Tibial nerve (tissue), 4 donors: ENCODE measurements around the gene RAB1B. TPM values are rescaled to one million over a fixed set of nuclear protein-coding genes. Genes with fewer than 3 reads are reported as not detected.

Experiments
- DNase-seq, 2 donors: peaks; one replicate each; pipeline ENCODE4 v3.0.0-alpha.2; 2019; ENCODE audit warnings: low spot score in 2 of 2
- H3K27ac ChIP-seq, 4 donors: fragments of 200-600 bp; sonication (generic) in 3 of 4; one replicate each; pipeline ENCODE4 v1.5.1; 2017 to 2019; ENCODE audit warnings: mild to moderate bottlenecking in 1 of 4
- H3K27me3 ChIP-seq, 2 donors: fragments of 200-600 bp; sonication (generic) in 1 of 2; one replicate each; pipeline versions ENCODE4 v1.5.1 to v1.6.0; 2017 to 2019
- H3K36me3 ChIP-seq, 3 donors: fragments of 200-600 bp; sonication (generic); one replicate each; pipeline ENCODE4 v1.5.1; 2018 to 2019
- H3K4me1 ChIP-seq, 4 donors: fragments of 200-600 bp; sonication (generic) in 3 of 4; one replicate each; pipeline ENCODE4 v1.5.1; 2017 to 2019
- H3K4me3 ChIP-seq, 4 donors: fragments of 200-600 bp; sonication (generic) in 3 of 4; one replicate each; pipeline ENCODE4 v1.5.1; 2017 to 2019; ENCODE audit warnings: mild to moderate bottlenecking in 1 of 4, moderate library complexity in 1 of 4
- H3K9me3 ChIP-seq, 4 donors: fragments of 200-600 bp; sonication (generic) in 3 of 4; one replicate each; pipeline ENCODE4 v1.5.1; 2017 to 2019
- EP300 ChIP-seq, 2 donors: sonication (generic); formaldehyde crosslinking; IDR thresholded peaks; one replicate each; pipeline ENCODE4 v1.6.1; 2017; ENCODE audit warnings: antibody characterized with exemption in 2 of 2, mild to moderate bottlenecking in 1 of 2
- POLR2A ChIP-seq, 2 donors: fragments of 450-650 bp; IDR thresholded peaks; one replicate each; pipeline ENCODE4 v1.6.1; 2017; ENCODE audit warnings: antibody characterized with exemption in 2 of 2, mild to moderate bottlenecking in 2 of 2, moderate library complexity in 2 of 2
- WGBS, 2 donors: methylation state at CpG; one replicate each; pipeline ENCODE4 v1.1.5; 2018; 5-methylcytosine and 5-hydroxymethylcytosine counted together
- total RNA-seq, 4 donors: library from RNA; depleted of rRNA; stranded (reverse); fragments of >200 nt; gene quantifications; one replicate each; pipeline ENCODE4 v1.1.0, GENCODE V29; 2016
- TF ChIP-seq, protein P1 (sequence below), 5 experiments: fragments of 200-600 bp in 3 of 5; fragments of 450-650 bp in 2 of 5; sonication (generic) in 3 of 5; IDR thresholded peaks; one replicate each; pipeline ENCODE4 v1.5.1; 2016 to 2019; ENCODE audit warnings: antibody characterized with exemption in 5 of 5, mild to moderate bottlenecking in 3 of 5, moderate library complexity in 2 of 5

Gene RAB1B
- total RNA-seq, 4 donors from 2014 or later: 76.3 to 144 (median 96.8) TPM

DNA sequence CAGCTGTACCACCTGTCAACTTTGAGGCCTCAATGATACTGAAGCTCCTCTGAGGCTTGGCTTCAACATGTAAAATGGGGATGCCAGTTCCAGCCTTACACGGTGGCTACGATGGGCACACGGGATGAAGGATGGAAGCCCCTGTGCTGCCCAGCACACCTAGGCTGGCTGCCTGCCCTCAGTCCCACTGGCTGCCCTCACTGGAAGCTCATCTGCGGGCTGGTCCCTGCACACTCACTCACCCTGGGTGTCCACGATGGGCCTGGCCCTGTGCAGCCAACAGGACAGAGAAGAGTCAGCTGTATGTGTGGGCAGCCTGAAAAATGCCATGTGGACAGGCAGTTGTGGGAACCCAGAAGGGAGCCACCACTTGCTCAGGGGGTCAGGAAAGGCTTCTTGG lies 18.3 kb downstream of the RAB1B start:
- Histone ChIP-seq H3K9me3 (no peaks in the 10 kb centered on the region), H3K4me3 (no peak overlapping the region), H3K4me1 (peaks cover 0 to 66% (median 26%) of the 10 kb centered on the region in 4 donors), H3K27ac (no peak overlapping the region), H3K36me3 (peaks cover 0 to 33% (median 0%) of the 10 kb centered on the region in 3 donors), H3K27me3 (peaks cover 0 to 8% of the 10 kb centered on the region in 2 donors)
- DNase-seq: no peak
- WGBS, 2 donors: 67 to 87% methylated on average over 5 of the region's 5 CpGs
- TF ChIP-seq EP300 (IDR thresholded peaks at IDR 0.05) (no peak), POLR2A (IDR thresholded peaks at IDR 0.05) (no peak)
- TF ChIP-seq, protein P1, sequence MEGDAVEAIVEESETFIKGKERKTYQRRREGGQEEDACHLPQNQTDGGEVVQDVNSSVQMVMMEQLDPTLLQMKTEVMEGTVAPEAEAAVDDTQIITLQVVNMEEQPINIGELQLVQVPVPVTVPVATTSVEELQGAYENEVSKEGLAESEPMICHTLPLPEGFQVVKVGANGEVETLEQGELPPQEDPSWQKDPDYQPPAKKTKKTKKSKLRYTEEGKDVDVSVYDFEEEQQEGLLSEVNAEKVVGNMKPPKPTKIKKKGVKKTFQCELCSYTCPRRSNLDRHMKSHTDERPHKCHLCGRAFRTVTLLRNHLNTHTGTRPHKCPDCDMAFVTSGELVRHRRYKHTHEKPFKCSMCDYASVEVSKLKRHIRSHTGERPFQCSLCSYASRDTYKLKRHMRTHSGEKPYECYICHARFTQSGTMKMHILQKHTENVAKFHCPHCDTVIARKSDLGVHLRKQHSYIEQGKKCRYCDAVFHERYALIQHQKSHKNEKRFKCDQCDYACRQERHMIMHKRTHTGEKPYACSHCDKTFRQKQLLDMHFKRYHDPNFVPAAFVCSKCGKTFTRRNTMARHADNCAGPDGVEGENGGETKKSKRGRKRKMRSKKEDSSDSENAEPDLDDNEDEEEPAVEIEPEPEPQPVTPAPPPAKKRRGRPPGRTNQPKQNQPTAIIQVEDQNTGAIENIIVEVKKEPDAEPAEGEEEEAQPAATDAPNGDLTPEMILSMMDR (IDR thresholded peaks at IDR 0.05): no peak

DNA sequence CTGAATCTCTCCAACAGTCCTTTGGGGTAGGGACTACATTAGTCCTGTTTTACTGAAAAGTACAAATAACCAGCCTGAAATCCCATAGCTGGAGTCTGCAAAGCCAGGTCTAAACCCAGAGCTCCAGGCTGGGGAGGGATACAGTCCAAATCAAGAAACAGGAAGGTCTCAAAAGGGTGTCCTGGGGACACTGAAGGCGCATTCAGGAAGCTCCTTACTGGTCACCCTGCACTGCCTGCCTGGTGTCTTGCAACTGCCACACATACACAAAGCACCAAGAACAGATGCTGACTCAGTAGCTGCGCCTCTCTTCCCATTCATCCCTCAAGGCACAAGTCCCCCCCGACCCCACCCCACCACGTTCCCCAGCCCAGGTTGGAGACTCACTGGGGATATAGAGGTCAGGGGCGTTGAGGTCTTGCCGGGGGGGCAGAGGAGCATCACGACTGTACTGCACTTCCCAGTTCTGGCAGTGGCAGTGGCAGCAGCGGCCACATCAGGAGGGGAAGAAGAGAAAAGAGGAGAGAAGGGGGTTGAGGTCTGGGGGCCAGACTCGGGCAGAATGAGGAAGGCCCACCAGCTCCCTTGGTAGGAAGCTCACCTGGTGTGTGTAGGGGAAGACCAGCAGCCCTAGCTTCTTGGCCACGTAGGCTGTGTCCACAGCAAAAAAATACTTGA lies 18.9 kb downstream of the RAB1B start:
- peaks cover 0 to 68% (median 27%) of the 10 kb centered on the region in 4 donors for H3K4me1 ChIP-seq
- H3K4me3 ChIP-seq: peak overlapping the region in 1 of 4 donors; percentile 79
- peaks cover 0 to 33% (median 0%) of the 10 kb centered on the region in 3 donors for H3K36me3 ChIP-seq
- H3K27me3 ChIP-seq: peaks cover 0 to 15% of the 10 kb centered on the region in 2 donors
- 55 to 56% methylated on average over 9 to 10 of the region's 10 CpGs for WGBS, 2 donors
- DNase-seq: no peak
- peak overlapping the region in 1 of 4 donors; percentile 95 for H3K27ac ChIP-seq
- TF ChIP-seq EP300 (IDR thresholded peaks at IDR 0.05): no peak
- no peaks in the 10 kb centered on the region for H3K9me3 ChIP-seq

- Histone ChIP-seq H3K27ac (peak overlapping the region; percentile 90 to 97 (median 96)), H3K4me1 (peaks cover 0 to 63% (median 25%) of the 10 kb centered on the region in 4 donors), H3K9me3 (no peaks in the 10 kb centered on the region), H3K27me3 (peaks cover 0 to 22% of the 10 kb centered on the region in 2 donors), H3K4me3 (peak overlapping the region; percentile 65 to 88 (median 83)), H3K36me3 (peaks cover 0 to 33% (median 0%) of the 10 kb centered on the region in 3 donors)
- WGBS, 2 donors: 31 to 36% methylated on average over 20 of the region's 20 CpGs
- TF ChIP-seq, protein P1 (IDR thresholded peaks at IDR 0.05): no peak
- no peak for TF ChIP-seq POLR2A (IDR thresholded peaks at IDR 0.05)
- TF ChIP-seq EP300 (IDR thresholded peaks at IDR 0.05): no peak
- no peak for DNase-seq
These were observed 19.6 kb downstream of the RAB1B start for GRCh38 chr11:66287889-66288670.

- Histone ChIP-seq H3K27ac (peak within 1 kb of the TSS; percentile 90 to 97 (median 96)), H3K36me3 (peaks cover 0 to 27% (median 0%) of the 10 kb centered on the region in 3 donors), H3K4me3 (peak within 1 kb of the TSS; percentile 65 to 88 (median 83)), H3K4me1 (peaks cover 0 to 61% (median 25%) of the 10 kb centered on the region in 4 donors), H3K9me3 (no peaks in the 10 kb centered on the region), H3K27me3 (peaks cover 0 to 30% of the 10 kb centered on the region in 2 donors)
- TF ChIP-seq POLR2A (IDR thresholded peaks at IDR 0.05): peak; percentile 93 to 97
- peak; percentile 75 to 96 for TF ChIP-seq EP300 (IDR thresholded peaks at IDR 0.05)
- TF ChIP-seq, protein P1 (IDR thresholded peaks at IDR 0.05): peak in 2 of 5 experiments; percentile 32 to 63
- peak; percentile 95 to 97 for DNase-seq
- 1% methylated on average over 28 to 63 of the region's 87 CpGs for WGBS, 2 donors
These were observed 20.5 kb downstream of the RAB1B start, which contains the start of gene YIF1A for GRCh38 chr11:66288671-66289547. Gene YIF1A, minus strand, starts transcription at chr11:66289143. Its CDS starts 158 bp downstream, at chr11:66288985.
